NCI-H2196 (cell line): ENCODE measurements around the gene LGR6.
A peak's percentile ranks its signal among the peaks of the same experiment; 100 is the strongest.

Experiments used
- DNase-seq: peaks from one replicate; lab custom pipeline; 2025; ENCODE audit not compliant: unreplicated experiment; lab: John Stamatoyannopoulos, UW

LGR6 gene

DNA sequence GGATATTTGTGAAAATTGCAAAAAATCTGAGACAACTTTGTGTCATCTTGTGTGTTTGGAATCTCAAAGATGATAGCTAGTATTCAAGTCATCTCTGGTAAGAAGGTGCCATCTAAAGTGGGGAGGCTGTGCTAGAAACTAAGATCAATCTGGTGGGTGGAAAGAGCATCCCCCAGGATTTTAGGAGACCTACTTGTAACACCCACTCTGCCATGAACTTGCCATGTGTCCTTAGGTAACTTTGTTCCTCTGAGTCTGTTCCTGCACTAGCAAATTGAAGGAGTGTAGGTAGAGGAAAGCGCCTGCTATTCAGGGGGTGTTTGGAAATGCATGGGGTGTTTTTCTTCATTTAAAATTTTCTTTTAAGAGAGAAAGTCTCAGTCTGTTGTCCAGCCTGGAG lies 24.4 kb downstream of the LGR6 start:
- DNase-seq = no peak

DNA sequence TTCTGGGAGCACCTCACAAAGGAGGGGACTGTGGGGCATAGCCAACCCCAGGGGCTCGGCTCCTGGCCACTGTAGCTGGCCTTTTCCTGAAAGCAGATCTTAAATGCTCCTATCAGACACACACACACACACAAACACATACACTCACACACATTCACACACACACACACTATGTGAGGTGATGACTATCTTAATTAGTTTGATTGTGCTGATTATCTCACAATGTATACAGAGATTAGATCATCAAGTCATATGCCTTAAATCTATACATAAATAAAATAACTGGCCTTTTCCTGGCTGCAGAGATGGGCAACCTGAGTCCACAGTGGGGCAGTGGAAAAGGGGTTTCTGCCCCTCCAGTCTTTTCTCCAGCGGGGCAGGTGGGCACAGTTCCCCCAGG lies 27.1 kb downstream of the LGR6 start:
- no peak for DNase-seq

DNA sequence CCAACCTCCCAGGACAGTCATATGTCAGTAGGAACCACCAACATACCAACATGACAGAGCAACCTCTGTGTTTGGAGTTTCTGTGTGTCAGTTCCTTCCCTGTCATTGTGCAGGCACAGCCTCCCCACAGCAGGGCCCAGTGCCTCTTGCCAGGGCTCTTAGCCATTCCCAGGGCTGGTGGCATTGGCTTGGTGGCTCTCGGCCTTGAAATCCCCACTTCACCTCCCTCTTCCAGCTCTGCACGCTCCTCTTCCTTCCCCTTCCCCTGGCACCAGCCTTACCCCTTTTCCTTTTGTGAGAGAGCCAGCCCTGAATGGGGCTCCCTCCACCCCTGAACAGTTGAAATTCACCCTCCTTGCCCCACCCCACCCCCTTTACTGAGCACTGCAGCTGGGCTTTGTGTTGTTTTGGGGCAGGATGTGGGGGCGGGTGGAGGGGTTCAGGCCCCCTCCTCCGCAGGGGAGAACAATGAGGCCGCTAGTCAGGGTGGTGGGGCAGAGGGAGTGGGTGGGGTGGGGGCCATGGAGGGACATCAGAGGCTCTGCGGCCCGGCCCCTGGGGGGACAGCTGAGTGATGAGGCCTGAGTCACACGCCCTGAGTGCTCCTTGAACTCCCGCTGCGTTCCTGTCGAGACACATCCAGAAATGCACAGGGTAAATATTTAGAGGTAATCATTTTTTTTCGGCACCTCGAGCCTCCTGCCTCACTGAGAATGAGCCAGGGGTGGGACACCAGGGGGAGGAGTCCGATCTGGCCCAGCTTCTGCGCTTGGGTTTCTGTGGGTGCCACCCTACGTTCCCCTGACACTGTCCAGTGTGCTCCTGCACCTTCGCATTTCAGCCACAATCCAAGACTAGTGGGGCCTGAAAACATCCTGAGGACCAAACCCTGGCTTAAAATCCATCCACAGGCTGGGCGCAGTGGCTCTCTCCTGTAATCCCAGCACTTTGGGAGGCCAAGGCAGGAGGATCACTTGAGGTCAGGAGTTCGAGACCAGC lies 28.6 kb downstream of the LGR6 start:
- DNase-seq = no peak

DNA sequence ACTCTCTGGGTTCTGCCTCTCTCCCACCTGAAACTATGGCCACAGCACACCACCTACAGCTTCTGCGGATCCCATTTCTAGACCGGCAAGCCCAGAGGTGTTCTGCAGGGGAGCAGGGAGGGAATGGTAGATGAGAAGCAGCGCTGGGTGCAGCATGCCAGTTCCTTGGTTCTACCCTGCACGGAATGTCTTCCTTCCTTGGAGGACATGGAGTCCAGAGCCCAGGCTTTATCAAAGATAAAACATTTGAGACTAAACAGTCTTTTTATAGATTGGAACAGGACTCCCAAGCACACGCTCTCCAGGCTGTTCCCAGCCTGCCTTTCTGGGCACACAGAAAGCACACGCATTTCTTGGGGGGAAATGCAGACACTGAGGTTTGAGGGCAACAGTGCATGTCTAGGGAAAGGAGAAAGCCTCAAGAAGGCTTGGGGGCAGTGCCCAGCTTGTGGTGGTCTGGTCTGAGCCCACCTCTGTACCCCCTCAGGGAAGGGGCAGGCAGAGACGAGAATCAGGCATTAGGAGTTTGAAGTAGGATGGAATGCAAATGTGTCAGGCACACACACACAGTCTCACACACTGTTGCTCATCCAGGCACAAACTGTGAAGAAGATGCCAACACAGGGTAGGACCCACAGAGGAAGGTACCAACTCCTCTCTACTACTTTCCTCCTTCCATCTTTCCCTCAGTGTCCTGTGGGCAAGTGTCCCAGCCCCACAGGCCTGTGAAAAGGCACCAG lies 29.7 kb downstream of the LGR6 start:
- no peak for DNase-seq

DNA sequence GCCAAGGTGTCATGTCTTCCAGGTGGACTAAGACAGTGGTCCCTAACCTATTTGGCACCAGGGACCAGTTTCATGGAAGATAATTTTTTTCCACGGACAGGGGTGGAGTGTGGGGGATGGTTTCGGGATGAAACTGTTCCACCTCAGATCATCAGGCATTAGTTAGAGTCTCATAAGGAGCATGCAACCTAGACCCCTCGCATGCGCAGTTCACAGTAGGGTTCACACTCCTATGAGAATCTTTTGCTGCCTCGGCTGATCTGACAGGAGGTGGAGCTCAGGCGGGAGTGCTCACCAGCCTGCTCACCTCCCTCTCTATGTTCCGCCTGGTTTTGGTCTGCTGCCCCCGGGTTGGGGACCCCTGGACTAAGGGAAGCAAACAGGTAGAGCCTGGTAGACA lies 30.9 kb downstream of the LGR6 start:
- no peak for DNase-seq

DNA sequence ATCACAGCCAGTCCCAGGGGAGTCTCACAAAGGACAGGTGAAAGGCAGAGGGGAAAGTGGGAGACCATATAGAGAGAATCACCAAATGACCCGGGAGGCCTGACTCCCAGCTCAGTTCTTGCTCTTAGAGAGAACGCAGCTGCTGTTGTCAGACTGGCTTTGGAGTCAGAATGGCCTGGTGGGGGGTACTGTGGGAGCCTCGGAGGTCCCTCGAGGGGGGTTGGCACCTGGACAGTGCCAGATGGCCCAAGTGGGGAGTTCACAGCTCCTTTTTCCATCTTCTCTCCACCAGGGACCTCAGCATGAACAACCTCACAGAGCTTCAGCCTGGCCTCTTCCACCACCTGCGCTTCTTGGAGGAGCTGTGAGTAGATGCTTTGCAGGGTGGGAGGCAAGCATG lies 31.5 kb downstream of the LGR6 start:
- DNase-seq = no peak

DNA sequence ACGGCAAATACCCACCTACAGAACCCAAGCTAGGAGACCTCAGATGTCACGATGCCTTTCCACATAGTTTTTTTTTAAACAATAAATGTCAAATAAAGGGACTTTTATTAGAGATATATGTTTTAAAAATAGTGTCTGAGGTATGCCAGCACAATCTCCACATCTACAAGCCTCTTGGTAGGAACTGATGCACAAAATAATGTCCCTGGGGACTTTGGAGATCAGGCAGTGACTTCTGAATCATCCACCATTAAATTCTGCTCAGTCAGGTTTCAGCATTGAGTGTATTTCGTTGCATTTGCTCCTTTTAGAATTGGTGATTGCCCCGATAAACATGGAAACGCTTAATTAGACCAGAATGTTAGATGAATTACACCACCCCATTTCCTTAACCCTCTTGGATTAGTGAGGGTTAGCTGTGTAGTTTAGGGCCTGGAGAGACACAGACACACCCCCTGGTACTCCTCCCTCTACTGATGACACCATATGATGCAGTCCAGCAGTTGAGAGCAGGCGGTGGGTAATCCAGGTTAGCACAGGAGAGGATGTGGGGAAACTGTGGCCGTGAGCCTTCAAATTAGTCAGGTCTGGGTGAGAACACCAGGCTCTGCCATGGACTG lies 33.6 kb downstream of the LGR6 start:
- no peak for DNase-seq

DNA sequence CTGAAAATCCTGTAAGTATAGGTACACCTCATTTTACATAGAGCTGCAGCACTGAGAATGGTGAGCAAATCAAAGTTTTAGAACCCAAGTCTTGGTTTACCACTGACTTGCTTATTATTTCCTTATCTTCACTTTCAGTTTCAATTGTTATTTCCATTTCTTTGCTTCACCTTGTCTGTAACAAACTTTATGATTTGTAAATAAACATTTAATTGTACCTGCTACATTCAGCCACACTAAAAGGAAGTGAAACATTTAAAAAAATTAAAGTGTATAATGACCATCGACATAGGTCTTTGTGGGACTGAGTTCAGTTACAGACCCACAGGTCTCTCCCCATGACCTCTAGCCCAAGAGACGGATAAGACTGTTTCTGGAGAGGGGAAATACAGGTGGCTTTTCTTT lies 34.4 kb downstream of the LGR6 start:
- no peak for DNase-seq

DNA sequence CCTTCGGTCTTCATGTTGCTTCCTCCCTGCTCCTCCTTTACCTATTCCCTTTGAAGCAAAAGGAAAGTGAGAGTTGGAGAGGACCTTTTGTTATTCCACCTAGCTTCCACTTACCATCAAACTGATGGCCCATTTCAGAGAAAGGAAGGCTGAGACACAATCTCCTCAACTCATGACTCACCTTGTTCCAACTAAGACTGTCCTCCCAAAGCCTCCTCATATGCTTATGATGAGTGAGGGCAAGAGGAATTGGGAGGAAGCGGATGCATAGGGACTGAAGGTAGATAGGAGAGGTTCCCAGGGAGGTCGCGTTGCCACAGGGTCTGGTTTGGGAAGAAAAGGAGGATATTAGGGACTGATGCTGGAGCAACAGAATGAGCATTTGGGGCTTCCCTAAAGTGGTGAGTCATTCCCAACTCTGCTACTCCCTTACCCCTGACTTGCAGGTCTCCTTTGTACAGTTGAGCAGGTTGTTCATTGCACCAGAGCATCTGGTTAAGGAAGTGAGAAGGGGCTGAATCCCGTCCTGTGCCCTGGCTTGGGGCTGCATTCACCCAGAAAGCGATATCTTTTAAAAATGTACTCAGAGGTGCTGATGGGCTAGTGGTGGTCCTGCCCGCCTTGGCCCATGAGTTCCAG lies 35.0 kb downstream of the LGR6 start:
- no peak for DNase-seq

DNA sequence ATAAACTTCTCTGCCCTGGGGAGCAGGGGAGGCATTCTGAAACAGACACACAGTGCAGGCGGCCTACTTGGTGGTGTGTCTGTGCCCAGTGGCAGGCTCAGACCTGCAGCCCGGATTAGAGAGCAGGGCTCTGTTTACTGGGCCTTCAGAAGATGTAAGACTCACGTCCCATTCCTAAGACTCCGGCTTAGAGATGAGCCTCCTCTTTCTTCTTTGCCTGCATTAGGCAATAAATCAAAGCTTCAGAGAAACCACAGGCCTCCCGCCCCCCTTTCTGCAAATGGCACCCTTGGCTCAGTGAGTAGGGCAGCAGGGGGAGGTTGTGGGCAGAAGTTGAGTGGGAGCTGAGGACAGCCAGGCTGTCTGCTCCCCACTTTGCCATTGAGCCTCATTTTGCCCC lies 35.8 kb downstream of the LGR6 start:
- DNase-seq = no peak

DNA sequence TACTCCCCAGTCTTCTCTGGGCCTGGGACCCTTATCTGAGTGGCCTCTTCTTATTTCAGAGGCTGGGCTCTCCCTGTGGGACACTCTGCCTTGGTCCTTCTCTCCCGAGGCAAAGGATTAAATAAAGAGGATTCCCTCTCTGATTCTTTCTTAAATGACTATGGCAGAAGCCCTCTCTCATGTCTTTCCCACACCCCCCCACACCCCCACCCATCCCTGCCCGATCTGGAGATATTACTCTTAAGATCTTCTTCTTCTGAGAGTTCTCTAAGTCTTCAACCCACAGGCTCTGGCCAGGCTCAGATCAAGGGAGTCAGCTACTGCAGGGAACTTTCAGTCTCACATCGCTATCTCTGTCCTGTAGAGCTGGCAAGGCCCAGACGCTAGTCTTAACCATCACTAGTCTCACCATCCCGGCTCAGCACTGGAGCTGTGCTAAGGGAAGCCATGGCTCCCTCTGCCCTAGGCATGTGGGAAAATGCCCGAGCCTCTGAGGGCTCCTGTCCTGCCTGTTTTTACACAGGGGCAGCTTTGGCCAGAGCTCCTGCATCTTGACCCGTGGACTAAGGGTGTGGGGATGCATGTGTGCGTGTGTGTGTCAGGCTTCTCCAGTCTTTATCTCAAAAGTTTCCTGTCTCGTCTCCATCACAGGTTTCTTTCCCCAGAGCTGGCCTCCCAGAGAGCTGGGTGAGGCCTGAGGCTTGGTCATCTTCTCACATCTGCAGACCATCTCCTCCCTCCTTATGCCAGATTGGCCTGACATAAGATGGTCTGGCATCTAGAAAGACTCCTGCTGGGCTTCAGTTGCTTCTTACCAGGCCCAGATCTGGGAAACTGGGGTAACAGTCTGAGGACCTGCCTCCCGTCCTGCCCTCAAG lies 36.7 kb downstream of the LGR6 start:
- DNase-seq = no peak

DNA sequence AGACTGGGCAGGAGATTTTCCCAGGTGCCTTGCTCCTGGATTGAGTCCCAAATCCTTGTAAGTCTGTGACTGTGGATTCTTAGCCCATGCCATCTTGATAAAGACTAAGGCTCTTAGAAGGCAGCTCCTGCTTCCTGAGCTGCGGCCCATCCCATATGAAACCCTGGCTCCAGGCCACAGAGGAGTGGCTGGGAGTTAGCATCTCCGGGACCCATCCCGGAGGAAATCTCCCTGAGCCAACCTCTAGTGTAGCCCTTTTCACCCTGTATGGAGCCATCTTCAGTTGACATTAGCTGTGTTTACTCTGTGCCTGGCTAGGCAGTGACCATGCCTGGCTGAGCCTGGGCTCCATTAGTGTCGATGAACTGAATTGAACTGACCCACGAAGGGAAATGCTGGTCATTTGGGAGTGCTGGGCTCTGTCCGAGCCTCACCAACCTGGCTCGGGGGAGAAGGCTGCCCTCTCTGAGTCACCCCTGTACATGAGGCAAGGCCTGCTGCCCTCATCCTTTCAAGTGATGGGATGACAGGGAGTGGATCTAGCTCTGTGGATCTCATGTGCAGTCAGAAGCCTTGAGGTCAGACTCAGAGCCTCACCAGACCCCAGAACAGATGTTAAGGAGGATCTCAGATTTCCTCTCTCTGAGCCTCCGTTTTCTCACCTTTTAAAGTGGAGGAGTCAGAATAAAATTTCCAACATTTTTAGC lies 37.5 kb downstream of the LGR6 start:
- DNase-seq = no peak

DNA sequence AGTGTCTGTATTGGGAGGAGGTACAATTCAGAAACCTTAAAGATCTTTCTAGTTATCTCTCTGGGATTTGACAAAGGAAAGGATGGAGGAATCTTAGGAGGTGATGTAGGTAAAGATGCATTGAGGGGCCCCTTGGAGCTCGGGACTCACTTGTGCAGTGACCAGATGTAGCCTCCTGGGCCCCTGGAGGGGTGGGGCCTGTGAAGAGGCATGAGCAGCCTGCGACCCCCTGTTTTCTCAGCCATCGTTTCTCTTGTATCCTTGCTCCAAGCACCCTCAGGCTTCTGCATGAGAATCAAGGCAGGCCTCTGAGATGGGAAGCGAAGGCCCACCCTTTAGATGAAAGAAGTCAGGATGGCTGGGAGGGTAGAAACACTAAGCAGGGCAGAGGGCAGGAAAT lies 39.6 kb downstream of the LGR6 start:
- DNase-seq = no peak

DNA sequence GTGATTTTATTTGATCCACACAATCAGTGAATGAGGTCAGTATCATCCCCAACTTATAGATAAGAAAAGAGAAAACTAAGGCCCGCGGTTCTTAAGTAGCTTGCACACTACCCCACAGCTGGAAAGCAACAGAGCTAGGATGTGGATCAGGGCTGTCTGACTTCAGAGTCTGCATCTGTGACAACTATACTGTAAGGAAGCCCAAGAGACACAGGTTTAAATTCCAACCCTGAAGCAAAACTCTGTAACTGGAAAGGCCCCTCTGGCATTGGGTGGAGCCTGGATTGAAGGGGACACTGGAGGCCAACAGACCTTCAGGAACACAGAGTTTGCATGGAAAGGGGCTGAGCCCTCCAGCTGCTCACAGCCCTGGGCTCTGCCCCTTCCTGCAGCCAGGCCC lies 40.2 kb downstream of the LGR6 start:
- no peak for DNase-seq

DNA sequence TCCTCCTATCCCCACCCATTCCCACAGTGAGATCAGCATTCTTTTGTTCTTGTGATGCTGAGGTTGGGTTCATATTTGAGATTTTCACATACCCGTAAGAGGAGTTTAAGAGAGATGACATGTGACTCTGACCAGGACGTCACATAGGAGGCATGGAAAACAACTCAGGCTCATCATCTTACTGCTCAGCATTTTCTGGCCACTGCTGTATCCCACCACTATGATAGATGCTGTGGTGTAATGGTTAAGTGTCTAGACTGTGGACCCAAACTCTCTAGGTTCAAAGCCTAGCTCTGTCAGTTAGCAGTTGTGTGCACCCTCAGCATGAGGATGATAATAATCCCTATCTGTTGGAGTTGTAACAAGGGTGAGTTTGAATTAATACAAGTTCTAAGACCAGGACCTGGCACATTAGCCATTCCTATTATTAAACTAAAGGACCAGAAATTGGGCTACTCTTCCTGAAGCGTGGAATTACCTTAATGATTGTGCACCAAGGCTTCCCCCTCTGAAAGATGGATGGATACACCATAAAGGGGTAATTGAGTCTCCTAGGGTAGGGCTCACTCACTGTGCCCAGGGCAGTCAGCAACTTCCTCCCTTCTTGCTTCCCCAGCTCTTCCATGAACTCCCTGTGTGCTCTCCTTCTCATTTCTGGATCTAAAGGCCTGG lies 40.9 kb downstream of the LGR6 start:
- no peak for DNase-seq

DNA sequence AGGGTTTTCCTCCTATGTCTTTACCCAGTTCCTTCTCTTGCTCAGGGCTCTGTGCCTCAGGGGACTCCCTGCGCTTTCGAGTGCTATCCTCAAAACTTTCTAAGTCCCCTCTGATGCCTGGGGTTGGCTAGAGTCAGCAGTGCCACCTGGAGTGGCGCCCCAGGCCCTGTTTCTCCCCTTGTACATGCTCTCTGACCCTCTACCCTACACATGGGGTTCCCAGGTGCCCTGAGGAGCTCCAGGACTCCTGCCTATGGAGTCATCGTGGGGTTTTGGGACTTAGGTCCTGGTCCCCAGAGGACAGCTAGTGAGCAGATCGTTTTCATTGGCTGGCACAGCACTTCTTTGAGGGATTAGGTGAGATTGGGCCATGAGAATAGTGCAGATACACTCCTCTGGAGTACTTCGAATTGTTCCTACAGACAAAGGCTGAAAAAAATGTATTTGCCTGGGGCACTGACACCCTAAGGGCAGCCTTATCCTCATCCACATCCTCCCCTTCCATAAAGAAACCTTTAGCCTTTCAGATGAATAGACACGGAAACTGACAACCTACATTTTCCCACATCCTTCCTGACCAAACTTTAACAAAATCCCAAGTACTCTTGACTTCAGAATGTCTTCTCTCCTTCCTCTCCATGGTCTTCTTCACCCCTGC lies 41.5 kb downstream of the LGR6 start:
- no peak for DNase-seq

DNA sequence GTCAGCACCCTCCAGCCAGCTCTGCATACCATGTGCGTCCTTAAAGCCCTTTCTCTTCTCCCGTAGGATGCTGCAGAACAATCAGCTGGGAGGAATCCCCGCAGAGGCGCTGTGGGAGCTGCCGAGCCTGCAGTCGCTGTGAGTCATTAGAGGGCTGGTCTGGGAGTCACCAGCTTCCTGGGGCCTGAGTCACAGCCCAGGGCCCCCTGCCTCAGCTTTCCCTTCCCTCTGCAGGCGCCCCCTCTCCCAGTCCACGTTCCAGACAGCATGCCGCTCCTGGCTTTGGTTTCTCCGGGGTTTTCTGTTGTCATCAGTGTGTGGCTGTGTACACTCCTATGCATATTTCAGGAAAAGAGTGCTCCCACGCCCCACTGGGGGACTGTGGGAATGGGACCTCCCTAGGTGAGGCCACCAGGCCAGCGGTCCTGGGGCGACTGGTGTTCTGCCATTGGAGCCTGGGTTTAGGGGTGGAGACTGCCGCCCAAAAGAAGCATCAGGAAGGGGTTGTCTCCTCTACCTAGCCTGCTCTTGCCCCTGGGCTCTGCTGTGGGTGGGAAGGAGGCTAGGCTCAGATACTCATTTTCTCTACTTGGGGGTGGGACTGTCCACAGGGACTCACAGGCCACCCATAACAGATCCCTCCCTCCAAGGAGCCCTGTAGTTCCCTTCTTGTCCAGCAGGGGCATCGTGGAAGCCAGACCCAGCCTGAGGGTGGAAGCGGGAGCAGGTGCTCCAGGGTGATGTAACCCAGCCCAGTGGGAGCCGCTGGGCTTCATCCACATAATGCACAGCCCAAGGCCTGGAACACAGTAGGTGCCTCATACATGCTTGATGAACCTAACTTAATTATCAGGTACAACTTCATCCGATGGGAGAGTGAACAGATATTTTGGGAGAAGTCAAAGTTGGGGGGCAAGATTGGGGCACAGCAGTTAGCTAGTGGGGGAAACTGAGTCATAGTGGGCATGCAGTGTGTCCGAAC lies 42.5 kb downstream of the LGR6 start:
- peak; percentile 87 for DNase-seq
